Psoas muscle (tissue), 7 donors: ENCODE results near the gene ABCB4. TPM values are rescaled to one million over a fixed set of nuclear protein-coding genes. Genes with fewer than 3 reads are reported as not detected.

ENCODE experiments used
- polyA plus RNA-seq, 3 donors: library from polyadenylated mRNA; stranded (reverse); fragments of 200-250 nt; gene quantifications; one replicate each; pipeline ENCODE4 v1.2.3, GENCODE V29; 2013
- total RNA-seq, 4 donors: library from RNA; stranded (reverse); fragmentation: NEBNext Ultra II Directional in 2 of 4; extraction: Animal tissue kit (Norgen Biotek cat#: 25700) in 2 of 4; gene quantifications; one replicate each; pipeline versions ENCODE4 v1.2.1 to v1.2.4, GENCODE V29; 2021 to 2023
- donor health status: healthy with polysubstance abuse.
- donor health status: DM: no; HTN: no; CAD: no; lungs with moderate emphysema.
- donor health status: Bipolar disorder and iron deficiency.
- donor health status: healthy.
- donor health status: DM: no; HTN: no; CAD: no.
- donor health status: DM: no; HTN: no; CAD: no.
- donor health status: DM: yes; HTN: yes; CAD: no.

Gene ABCB4
- total and polyA plus RNA-seq, 7 donors: 1.1 to 4.0 (median 2.0) TPM

Other genes with a start within 250 kb of the ABCB4 start
- 10 to 100 TPM in 2 of 4 donors, 1 to 10 TPM in 2; 4.6 to 12.4 (median 10.5) TPM for gene CROT, start 130.0 kb downstream of the ABCB4 start, total RNA-seq
- gene CROT, start 130.0 kb downstream of the ABCB4 start, polyA plus RNA-seq: 10 to 100 TPM in 1 of 3 donors, 1 to 10 TPM in 2; 3.1 to 11.1 (median 6.2) TPM
- gene ABCB1, start 125.2 kb upstream of the ABCB4 start, total RNA-seq: 1 to 10 TPM in 2 of 4 donors, under 1 TPM in 2; 0.40 to 2.4 (median 1.1) TPM
- under 1 TPM; 0.09 to 0.59 (median 0.25) TPM for gene ABCB1, start 125.2 kb upstream of the ABCB4 start, polyA plus RNA-seq
- 1 to 10 TPM in 1 of 4 donors, under 1 TPM in 3; 0.42 to 1.2 (median 0.62) TPM for gene RUNDC3B, start 152.7 kb upstream of the ABCB4 start, total RNA-seq
- 1 to 10 TPM in 1 of 3 donors, under 1 TPM in 2; 0.05 to 1.2 (median 0.68) TPM for gene RUNDC3B, start 152.7 kb upstream of the ABCB4 start, polyA plus RNA-seq